PFSK-1 (cell line): ENCODE results near the gene VENTX.

Source experiments
- FOXP2 ChIP-seq: optimal IDR thresholded peaks from 2 replicates; pipeline ENCODE3; 2011; ENCODE audit warnings: borderline replicate concordance, control low read depth, inconsistent platforms; ENCODE audit not compliant: insufficient read depth; ENCODE audit errors: extremely low read length, extremely low read depth
- POLR2AphosphoS5 ChIP-seq: IDR thresholded peaks from 2 replicates; pipeline ENCODE4 v1.6.1; 2012; ENCODE audit warnings: low read depth, mild to moderate bottlenecking, control low read depth, low read length, moderate library complexity
- REST ChIP-seq, 2 experiments: IDR thresholded peaks; 2 replicates each; pipeline versions ENCODE4 v1.6.1 to v1.8.0; 2011 to 2012; ENCODE audit warnings: low read depth in 2 of 2, low read length in 2 of 2, control low read depth in 1 of 2, inconsistent platforms in 1 of 2, mild to moderate bottlenecking in 1 of 2, moderate library complexity in 1 of 2; ENCODE audit not compliant: insufficient read depth in 1 of 2
- SIN3A ChIP-seq: IDR thresholded peaks from 2 replicates; pipeline ENCODE4 v1.6.1; 2012; ENCODE audit warnings: mild to moderate bottlenecking, low read length, moderate library complexity, borderline replicate concordance; ENCODE audit not compliant: insufficient read depth
- TAF1 ChIP-seq: IDR thresholded peaks from 2 replicates; pipeline ENCODE4 v1.6.1; 2012; ENCODE audit warnings: low read length, control low read depth, borderline replicate concordance; ENCODE audit not compliant: insufficient read depth

VENTX gene

GRCh38 chr10:133247681-133248333 lies 10.2 kb downstream of the VENTX start:
- TF ChIP-seq FOXP2 (no peak), REST (IDR thresholded peaks at IDR 0.05; ENCODE audit: insufficient read depth in 1 of 2, low read depth in 2 of 2, low read length in 2 of 2) (no peak), POLR2AphosphoS5 (no peak), SIN3A (no peak), TAF1 (no peak)

GRCh38 chr10:133248334-133248715 lies 10.7 kb downstream of the VENTX start:
- TF ChIP-seq TAF1, result no peak
- no peak for TF ChIP-seq FOXP2
- TF ChIP-seq POLR2AphosphoS5, result no peak
- no peak for TF ChIP-seq SIN3A
- TF ChIP-seq REST (IDR thresholded peaks at IDR 0.05; ENCODE audit: insufficient read depth in 1 of 2, low read depth in 2 of 2, low read length in 2 of 2), result no peak

GRCh38 chr10:133249094-133249780 lies 11.6 kb downstream of the VENTX start:
- TF ChIP-seq SIN3A (no peak), POLR2AphosphoS5 (no peak), TAF1 (no peak), REST (IDR thresholded peaks at IDR 0.05; ENCODE audit: insufficient read depth in 1 of 2, low read depth in 2 of 2, low read length in 2 of 2) (no peak), FOXP2 (no peak)

GRCh38 chr10:133249975-133250754 lies 12.5 kb downstream of the VENTX start:
- TF ChIP-seq SIN3A, result no peak
- no peak for TF ChIP-seq TAF1
- TF ChIP-seq FOXP2, result no peak
- no peak for TF ChIP-seq REST (IDR thresholded peaks at IDR 0.05; ENCODE audit: insufficient read depth in 1 of 2, low read depth in 2 of 2, low read length in 2 of 2)
- TF ChIP-seq POLR2AphosphoS5, result no peak
